ENCODE results near the gene NAP1L4.

NAP1L4 gene

DNA sequence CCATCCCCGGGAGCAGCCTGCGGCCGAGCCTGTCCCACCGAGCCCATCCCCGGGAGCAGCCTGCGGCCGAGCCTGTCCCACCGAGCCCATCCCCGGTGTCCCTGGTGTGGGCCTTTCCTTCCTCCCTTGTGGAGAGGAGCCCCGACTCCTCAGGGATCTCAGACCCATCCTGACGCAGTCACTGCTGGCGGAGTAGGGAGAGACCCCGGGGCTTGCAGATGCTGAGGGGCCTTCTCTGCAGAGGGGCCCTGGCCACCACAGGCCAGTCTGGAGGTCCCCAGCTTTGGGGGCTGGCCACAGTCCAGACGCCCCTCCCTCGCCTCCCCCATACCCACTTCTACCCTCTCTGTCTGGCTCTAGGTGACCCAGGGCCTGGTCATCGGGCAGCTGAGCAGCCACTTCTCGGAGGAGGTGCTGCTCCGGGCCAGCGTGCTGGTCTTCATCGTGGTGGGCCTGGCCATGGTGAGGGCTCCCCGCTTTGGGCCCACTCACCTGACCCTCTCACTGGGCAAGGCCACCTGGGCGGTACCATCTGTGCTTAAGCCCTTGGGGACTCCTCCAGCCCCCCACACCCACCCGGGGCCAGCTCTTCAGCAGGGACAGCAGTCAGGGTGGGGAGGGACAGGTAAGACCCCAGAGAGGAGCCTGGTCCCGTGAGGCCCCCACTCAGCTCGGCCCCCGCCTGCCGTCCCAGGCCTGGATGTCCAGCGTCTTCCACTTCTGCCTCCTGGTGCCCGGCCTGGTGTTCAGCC lies 70.2 kb downstream of the NAP1L4 start:
- no peak overlapping the region for H3K4me3 ChIP-seq
- H3K27ac ChIP-seq = no peak overlapping the region
- no peak for DNase-seq (ENCODE audit: low spot score)
- TF ChIP-seq, protein P1, sequence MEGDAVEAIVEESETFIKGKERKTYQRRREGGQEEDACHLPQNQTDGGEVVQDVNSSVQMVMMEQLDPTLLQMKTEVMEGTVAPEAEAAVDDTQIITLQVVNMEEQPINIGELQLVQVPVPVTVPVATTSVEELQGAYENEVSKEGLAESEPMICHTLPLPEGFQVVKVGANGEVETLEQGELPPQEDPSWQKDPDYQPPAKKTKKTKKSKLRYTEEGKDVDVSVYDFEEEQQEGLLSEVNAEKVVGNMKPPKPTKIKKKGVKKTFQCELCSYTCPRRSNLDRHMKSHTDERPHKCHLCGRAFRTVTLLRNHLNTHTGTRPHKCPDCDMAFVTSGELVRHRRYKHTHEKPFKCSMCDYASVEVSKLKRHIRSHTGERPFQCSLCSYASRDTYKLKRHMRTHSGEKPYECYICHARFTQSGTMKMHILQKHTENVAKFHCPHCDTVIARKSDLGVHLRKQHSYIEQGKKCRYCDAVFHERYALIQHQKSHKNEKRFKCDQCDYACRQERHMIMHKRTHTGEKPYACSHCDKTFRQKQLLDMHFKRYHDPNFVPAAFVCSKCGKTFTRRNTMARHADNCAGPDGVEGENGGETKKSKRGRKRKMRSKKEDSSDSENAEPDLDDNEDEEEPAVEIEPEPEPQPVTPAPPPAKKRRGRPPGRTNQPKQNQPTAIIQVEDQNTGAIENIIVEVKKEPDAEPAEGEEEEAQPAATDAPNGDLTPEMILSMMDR (IDR thresholded peaks at IDR 0.05) = no peak

- TF ChIP-seq, protein P1 (IDR thresholded peaks at IDR 0.05) = no peak
- no peak for DNase-seq (ENCODE audit: low spot score)
- Histone ChIP-seq H3K4me3 (no peak overlapping the region), H3K27ac (no peak overlapping the region)
Measured at GRCh38 chr11:2921261-2921660, 70.9 kb downstream of the NAP1L4 start.

DNA sequence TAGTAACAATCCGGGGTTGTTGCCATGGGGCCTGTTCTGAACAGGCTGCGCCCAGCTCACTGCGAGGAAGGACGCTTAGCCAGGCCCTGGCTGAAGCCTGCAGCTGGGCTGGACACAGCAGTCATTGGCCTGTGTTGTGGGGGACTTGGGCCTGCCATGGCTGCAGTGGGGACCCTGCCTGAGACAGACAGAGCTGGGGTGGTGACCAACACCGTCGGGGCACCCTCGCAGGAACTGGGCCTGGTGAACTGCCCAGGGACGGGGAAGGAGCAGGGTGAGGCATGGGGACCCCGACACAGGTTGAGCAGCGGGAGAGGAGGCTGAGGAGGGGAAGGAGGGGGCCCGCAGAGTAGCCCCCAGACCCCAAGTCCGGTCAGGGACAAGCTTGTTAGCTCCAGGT lies 71.8 kb downstream of the NAP1L4 start:
- DNase-seq (ENCODE audit: low spot score) = no peak
- TF ChIP-seq, protein P1 (IDR thresholded peaks at IDR 0.05) = no peak
- no peak overlapping the region for H3K27ac ChIP-seq
- no peak overlapping the region for H3K4me3 ChIP-seq

DNA sequence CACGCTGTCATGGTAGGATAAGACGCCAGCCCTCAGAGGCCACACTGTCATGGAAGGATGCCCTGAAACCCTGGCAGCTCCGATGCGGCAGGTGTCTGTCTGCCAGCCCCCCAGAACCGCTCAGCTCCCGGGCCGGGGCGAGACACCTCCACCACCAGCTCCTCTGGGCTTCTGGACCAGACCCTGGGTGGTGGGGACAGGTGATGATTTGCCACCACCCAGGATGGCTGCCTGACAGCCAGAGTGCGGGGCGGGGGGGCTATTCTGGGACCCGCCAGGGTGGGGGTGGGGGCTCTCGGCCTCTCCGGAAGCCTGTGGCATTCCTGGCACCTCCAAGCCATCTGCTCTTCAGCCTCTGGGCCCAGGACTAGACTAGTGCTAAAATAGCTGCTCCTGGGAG lies 72.3 kb downstream of the NAP1L4 start:
- no peak overlapping the region for H3K27ac ChIP-seq
- DNase-seq (ENCODE audit: low spot score) = no peak
- no peak overlapping the region for H3K4me3 ChIP-seq
- TF ChIP-seq, protein P1 (IDR thresholded peaks at IDR 0.05) = no peak

DNA sequence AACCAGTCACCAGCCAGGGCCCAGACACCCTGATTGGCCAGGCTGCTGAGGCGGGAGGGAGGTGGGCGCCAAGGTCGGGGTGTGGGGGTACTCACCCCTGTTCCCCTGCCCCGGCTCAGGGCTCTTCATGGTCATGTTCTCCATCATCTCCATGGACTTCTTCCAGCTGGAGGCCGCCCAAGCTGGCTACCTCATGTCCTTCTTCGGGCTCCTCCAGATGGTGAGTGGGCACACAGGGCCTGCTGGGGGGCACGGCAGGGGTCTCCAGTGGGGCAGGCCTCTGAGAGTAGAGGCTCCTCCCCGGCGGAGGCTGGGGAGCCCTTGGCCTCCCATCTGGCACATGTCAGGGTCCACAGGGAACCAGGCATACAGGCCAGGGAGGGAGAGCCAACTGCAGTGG lies 72.9 kb downstream of the NAP1L4 start:
- no peak overlapping the region for H3K27ac ChIP-seq
- DNase-seq (ENCODE audit: low spot score) = no peak
- no peak overlapping the region for H3K4me3 ChIP-seq
- TF ChIP-seq, protein P1 (IDR thresholded peaks at IDR 0.05) = no peak

DNA sequence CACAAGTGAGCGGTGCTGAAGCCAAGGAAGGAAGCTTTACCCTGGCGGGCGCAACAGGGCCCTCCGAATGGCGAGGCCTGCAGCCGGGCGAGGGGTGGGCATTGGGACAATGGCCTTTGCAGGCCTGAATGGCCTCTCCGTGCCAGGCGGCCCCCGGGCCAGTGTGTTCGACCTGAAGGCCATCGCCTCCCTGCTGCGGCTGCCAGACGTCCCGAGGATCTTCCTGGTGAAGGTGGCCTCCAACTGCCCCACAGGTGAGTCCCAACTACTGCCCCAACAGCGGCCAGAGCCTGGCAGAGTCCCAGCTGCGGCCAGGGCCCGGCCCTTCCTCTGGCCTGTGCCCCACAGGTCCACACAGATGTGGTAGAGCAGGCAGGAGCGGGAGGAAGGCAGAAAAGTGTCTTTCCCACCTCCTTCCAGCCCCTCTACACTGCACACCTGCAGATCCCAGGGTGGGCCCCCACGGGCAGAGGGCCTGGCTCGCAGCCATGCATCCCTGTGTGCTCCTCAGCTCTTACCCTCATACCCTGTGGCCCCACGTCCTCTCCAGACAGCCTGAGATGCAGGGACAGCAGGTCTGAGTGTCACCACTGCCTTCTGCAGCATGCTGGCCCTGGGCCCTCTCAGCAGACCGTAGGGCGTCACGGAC lies 74.2 kb downstream of the NAP1L4 start:
- H3K4me3 ChIP-seq = no peak overlapping the region
- H3K27ac ChIP-seq = no peak overlapping the region
- TF ChIP-seq, protein P1 (IDR thresholded peaks at IDR 0.05) = no peak
- DNase-seq (ENCODE audit: low spot score) = no peak

Data from coronary artery (tissue), 2 donors.